ELR (cell line): Measurements from ENCODE around the gene USP10.

Experiments
- DNase-seq: peaks from one replicate; pipeline ENCODE4 v3.0.0-alpha.2; 2015; ENCODE audit warnings: low read depth

The USP10 gene

DNA sequence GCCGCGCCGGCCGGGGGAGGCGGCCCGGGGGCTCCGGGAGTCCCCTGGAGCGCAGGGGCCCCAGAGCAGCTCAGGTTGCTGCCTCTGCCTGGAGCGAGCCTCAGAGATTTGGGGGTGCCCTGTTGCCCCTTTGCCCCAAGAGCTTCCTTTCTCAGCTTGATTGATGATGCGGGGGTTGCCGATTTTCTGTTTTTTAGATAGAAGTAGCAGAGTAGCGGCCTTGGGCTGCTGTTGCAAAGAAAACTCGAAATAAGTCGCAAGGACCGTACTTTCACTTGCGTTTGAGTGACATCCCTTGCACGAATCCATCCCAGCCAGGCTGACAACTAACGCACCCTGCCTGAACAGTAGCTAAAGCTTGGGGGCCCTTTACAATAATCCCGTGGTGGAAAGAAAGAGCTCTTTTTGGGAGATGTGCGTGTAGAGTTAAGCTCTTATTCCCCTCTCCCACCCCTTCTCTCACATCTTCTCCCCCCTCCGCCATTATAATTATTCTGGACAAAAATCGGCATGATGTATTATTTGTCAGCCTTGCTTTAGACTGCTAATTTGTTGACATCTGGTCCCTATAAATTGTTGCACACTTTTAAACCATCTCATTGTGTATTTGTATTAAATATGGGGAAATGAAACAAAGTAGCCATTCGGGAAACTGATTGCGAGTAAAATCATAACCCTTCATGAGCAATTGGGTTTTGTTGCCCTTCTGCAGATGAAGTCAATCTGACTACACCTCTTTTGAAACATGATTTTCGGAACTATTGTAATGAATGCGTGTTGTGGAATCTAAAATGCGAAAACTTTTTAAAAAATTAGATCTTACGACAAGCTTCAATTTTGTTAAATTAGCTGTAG, 873 bp downstream of the USP10 start:
- DNase-seq, result peak; percentile 55

DNA sequence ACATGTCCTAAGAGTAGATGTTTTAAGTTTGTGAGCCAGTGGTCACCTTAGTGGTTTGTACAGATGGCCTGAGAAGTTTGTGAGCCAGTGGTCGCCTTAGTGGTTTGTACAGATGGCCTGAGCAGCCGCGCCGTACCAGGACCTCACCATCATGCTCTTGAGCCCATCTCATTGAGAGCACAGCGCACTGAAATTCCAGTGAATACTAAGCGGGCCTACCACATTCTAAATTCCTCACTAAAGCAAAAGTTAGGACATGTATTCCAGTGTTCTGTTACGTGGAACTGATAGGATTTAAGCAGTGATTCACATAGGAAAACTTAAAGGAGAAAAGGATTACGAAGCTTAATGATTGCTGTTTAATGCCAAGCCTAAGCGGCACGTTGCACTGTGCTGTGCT, 3.9 kb downstream of the USP10 start:
- no peak for DNase-seq

DNA sequence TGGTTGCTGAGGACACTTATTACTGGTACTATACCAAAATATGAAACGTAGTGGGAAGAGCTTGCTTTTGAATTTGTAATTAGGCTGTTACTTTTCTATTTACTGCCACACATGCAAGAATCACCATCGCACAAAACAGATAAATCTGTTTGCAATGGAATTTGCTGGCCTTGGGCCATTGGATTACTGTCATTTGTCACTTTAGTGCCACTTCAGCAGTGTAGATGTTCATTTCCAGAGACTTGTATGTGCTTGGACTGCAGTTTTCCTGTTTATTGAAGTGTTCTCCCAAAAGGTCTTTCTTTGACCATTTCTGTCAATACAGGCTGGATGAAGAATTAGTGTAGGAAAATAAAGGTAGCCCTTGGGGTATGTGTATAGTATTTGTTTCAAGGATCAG, 4.5 kb downstream of the USP10 start:
- no peak for DNase-seq

DNA sequence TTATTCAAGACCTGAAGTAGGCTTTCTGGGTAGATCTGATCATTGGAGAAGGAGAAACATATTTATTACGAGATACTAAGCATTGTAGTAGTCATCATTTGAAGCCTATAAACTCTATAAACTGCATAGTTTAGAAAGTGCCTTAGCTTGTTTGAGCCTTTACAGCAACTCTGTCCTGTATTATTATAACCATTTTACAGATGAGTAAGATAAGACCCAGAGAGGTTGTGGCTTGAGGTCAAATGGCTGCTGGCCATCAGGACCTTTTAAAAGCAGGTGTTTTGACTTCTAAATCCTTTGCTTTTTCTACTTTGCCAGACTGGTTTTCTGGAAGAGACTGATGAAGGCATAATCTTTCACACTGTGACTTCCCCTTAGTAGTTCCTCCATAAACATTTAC, 7.1 kb downstream of the USP10 start:
- no peak for DNase-seq

DNA sequence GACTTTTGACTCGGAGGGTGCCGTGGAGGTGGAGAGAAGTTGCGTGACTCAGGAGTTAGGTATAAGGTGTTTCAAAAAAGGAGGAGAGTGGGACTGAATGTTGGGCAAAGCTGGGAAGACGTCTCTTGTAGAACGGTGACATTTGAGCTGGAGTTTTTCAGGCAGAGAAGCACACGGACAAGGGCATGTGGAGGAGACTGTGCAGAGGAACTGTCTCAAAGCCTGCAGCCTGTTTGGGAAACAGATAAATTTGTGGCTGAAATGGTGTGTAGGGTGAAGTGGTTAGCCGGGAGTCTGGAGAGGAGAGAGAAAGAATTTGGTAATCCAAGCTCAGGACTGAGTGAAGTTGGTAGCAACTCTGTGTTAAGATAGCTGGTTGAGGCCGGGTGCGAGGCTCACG, 9.8 kb downstream of the USP10 start:
- DNase-seq, result no peak

DNA sequence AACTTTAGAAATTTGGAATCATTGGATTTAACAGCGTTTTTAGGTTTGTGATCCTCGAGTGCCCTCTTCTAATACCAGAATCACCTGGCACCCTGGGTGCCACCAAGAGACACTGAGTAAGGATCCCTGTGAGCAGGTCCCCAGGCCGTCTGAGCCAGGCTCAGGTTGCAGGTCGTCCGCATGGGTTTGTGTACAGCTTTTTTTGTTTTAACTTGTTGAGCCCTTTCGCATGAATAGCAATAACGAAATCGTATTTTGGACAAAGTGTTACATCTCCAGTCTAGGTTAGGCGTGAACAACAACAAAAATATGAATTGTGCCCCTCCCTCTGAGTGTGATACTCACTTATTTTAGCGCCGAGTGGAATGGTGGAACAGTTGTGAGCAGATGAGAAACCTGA, 10.9 kb downstream of the USP10 start:
- no peak for DNase-seq

DNA sequence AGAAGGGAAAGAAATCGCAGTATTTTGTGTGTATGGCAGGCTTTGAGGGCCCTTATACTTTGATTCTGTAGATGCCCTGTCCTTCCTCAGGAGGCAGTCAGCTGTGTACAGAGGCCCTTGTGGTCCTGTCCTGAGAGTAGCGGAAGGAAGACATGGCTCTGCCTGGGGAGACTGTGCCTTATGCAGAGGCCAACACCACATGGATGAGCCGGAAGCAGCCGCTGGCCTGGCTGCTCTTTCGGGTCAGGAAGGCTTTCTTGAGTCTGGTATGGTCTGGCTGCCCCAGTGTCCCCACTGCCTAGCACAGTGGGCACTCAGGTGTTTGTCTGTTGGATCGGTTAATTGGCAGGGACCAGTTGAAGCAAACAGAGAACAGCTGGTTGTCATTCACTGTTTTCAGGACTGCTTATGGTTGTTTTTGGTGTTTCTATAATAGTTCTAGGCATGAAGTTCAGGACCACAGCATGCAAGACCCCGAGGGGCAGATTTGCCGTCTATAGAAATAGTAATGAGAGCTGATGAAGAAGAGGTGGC, 12.4 kb downstream of the USP10 start:
- no peak for DNase-seq

DNA sequence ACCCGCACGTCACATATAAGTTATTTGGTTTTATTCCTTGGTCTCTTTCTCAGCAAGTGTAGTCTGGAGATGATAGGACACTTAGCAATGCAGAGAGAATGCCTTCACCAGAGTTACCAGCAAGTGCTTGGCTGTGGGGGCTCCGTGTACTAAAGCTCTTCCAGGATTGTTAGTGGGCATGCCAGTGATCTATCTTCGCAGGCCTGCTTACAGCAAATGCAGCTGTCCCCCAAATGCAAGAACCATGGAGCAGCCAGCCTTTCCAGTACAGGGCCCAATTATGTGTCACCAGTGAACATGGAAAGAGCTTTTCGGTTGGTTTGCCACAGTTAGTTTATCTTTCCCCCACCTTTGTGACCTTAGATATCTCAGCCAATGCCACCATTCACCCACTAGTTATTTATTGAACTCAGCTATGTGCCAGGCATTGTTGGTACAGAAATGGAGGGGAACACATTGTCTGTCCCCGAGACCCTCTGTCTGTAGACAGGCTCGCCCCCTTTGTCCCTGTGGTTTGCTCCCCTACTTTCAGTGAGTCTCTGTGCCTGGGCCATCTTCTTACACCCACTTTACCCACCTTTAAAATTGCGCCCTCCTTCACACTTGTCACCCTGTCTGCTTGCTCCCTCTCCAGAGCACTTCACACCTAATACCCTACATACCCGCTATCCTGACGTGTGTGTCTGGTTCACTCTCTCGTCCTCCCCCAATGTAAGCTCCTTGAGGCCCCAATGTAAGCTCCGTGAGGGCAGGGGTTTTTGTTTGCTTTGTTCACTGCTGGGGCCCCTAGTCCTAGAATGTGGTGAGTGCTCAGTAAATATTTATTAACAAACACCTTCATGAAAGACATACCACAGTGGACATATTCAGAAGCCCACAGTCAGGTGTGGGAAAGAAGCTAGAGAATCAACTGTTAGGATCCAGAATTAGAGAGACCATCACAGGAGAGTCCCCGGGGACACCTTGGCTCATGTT, 13.3 kb downstream of the USP10 start:
- no peak for DNase-seq

DNA sequence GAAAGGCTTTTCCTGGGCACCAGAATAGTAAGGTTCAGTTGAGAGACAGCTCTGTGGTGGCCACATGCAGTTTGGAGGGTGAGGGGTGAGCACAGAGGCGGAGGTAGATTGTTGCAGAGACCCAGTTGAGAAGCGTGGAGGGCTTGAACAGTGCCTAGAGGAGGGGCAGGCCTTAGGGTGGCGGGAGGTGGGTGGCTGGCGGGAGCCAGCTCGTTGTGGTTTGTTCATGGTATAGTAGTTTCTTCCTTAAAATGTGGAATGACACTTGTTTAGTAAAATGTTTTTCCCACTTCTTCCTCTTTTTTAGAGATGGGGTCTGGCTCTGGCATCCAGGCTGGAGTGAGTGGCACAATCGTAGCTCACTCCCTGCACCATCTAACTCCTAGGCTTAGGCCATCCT, 14.2 kb downstream of the USP10 start:
- DNase-seq, result no peak

DNA sequence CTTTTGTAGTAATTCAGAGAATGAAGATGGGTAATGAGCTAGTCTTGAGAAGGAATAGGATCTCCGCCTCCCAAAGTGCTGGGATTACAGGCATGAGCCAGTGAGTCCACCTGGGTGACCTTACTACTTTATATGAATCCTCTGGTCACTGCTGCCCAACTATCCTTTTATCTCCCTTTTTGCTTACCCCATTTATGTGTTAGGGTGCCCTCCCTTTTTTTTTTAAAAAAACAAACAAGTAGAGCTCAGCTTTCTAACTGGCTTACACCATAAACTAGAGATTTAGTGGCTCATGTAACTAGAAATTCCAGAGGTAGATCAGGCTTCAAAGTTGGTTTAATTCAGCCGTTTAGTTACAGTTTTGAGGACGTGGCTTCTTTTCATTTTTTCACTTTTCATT, 15.6 kb downstream of the USP10 start:
- no peak for DNase-seq

DNA sequence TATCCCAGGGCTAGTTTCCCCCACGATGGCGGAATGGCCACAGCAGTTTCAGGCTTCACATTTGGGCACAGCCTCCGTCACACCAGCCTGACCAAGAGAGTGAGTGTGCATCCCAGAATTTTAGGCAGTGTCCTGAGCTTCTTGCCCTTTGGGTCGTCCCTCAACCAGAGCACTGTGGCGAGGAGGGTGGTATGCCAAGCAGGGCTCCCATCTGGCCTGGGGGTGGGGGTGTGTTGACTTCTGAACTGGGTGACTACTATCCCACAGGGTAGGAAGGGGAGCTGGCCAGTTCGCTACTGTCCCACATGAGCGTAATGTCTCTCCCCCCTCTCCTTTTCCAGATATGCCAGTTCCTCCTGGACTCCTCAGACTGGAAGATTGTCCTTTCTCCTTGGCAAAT, 16.1 kb downstream of the USP10 start:
- DNase-seq, result no peak

DNA sequence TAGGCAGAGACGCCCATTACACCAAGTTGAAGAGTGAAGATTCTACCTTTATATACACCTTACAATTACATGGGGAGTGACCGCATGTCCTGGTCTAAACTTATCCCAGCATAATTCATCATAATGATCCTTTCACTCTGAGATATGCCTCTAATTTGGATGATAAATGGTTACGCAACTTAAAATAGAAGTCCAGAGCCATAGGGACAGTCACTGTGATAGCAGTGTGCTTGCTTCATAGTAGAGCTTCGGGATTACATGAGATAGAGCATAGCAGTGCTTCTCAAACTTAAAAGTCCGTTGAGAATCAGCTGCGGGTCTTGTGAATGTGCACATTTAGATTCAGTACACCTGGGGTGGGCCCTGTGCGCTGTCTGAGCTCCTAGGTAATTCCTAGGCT, 16.9 kb downstream of the USP10 start:
- DNase-seq, result no peak

DNA sequence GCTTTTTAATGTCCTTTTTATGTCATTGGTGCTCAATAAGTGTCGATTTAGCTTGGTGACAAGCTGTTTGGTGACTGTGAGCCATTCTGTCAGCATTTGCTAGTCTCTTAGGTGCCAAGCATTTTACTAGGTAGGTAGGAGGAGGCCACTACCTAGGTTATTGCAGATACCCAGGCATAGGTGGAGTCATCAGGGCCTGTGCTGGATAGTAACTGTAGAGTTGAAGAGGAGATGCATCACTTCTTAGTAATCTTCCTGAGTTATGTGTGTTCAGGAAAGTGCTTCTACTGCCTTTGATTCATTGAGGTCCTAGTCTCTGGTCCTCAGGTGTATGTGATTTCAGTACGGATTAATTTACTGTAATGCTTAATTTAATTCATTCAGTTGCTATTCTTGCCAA, 17.7 kb downstream of the USP10 start:
- peak; percentile 67 for DNase-seq

DNA sequence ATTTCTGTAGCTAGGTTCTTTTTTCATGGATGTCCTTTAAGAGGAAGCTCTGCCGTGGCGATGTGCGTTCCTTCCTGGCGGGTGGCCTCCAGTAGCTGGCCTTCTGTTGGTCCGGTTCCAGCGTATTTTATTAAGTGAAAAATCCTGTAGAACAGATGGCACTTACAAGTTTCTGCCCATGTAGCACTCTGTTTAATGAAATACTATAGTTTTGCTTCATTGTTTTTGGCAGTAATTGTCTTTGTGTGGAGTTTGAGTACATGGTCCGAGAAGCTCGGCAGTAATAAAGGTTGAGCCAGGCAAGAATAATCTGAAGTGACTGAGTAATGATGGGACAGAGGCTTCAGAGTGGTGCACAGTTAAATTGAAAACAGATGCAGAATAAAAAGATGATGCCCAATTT, 20.4 kb downstream of the USP10 start:
- no peak for DNase-seq

DNA sequence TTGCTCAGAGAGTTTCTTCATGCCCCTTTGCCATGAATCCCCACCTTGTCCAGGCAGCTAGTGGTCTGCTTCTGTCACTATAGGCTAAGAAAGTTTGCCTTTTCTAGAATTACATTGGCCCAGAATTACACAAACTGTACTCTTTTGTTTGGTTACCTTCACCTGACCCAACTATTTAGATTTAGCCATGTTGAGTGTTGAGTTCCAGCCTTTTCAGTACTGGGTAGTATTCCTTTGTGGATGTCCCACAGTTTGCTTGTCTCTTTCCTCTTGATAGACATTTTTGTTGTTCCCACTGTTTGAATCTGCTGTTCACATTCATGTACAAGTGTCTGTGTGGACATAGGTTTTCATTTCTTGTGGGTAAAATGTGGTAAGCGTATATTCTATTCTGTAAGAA, 22.3 kb downstream of the USP10 start:
- no peak for DNase-seq

DNA sequence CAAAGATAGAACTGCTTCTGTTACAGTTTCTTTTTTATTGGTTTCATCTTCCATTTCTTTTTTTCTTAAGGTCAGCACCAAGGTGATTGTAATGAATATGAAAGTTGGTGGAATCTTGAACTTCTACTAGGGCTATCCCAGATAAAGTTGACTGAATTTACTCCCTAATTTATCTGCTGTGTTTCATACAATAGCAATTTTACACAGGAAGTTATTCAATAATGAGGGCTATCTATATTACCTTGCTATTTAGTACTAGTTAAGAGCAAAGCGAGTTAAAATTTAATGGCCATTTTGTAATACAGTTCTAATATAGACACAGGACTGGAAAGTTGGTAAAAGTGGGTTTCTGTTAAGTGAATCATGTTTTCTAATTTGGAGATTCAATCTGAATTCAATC, 24.1 kb downstream of the USP10 start:
- no peak for DNase-seq

DNA sequence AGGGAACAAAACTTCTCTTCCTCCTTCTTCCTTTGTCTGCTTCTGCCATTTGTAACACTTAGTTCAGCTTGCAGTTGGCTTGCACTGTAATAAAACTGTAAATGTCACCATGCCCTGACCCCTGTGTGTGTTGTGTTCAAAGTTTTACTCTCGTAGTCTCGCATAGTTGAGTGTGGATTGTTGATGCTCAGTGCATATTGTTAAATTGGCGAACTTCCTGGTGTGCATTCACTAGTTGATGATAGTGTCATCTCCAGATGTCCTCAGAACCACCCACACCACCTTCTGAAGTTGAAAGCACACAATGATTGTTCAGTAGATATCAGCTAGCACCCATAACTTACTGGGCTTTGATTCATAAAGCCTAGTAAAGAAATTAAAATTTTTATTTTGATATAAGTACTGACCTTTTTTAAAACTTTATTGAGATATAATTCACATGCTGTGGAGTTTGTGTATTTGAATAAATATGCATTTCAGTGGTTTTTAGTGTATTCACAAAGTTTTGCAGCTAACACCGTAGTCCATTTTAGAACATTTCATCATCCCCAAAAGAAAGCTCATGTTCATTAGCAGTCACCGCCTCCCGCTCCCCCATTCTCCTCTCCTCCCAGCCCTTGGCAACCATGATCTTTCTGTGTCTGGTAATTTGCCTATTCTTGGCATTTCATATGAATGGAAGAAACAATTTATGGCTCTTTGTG, 25.0 kb downstream of the USP10 start:
- peak; percentile 35 for DNase-seq

DNA sequence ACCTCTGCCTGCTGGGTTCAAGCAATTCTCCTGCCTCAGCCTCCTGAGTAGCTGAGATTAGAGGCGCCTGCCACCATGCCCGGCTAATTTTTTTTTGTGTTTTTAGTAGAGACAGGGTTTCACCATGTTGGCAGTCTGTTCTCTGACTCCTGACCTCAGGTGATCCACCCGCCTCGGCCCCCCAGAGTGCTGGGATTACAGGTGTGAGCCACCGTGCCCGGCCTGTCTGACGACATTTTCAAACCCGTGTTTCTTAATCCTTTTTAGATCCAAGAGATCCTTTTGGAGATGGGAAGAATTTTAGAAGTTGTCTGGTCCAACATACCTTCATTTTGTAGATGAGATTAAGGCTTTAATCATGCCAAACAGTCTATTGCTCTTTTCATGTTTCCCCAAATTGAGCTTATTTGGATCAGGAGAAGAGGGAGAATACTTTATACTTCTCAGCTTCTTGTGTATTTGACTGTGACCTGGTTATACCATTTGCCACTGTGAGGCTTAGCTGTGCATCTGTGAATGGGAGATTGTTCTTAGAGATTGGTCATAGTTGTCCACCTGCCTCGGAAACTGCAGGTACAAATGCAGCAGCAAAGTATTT, 25.8 kb downstream of the USP10 start:
- no peak for DNase-seq

DNA sequence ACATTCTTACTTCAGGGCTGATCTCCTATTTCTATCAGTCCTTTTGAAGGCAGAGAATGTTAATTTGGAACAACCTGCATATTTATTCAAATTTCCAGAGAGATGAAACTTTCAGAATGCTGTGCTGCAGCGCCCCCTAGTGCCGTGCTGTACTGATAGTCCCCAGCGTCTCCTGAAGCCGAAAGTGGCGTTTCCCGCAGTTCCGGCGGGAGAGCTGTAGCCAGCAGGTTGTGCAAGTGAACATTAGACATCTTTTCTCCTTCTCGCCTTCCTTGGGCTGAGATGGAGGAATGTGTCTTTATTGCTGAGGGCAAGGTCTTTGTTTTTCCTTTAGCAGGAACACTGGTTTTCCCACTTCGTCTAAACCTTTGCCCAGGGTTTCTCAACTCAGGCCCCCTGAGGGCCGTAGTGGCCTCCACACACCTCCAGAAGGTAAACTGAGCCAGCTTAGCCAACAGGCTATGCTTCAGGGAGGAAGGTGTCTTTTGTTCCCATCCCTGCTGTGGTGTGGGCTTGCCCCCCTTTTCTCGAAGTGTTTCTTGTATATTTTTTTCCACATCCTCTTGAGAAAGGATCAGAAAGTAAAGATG, 26.4 kb downstream of the USP10 start:
- DNase-seq, result peak; percentile 91

DNA sequence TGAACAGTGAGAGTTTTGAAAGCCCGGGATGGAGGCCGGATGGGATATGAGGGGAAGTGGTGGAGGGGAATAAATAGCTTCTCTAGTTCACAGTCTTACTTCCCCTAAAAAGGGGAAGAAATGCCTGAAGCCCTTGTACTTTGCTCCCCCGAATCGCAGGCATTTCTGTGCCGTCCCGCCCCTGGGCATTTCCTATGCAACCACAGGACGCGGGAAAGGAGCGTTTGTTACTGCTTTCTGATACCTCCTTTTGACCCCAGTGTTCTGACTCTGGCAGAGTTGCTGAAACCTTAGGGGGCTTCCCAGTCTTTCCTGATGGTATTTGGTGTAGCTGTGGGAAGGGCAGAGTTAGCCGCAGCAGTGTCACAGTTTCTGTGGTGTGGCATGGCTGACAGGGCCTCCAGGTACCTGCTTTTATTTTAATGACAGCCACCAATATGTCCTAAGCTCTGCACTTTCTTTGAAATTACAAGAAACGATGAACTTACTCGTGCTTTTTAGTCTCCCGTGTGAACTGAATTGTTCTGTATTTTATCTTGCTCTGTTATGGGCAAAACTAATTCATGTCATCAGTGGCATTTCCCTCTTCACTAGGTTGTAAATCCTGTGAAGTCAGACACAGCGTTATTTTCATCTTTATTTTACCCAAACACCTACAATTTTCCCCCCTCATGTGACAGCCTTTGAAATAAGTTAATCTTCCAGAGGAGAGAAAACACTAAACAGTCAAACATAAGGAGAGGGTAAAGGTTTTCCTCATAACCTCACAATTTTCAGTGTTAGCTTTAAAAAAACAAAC, 27.1 kb downstream of the USP10 start:
- DNase-seq, result peak; percentile 19
